NCI-H2081 treated with DMSO at 0.1 percent for 48 hours (cell line): Measurements from ENCODE around the gene SLAMF6.

ENCODE experiments used
- DNase-seq: peaks from one replicate; lab custom pipeline; 2025; lab: John Stamatoyannopoulos, UW

The SLAMF6 gene

DNA sequence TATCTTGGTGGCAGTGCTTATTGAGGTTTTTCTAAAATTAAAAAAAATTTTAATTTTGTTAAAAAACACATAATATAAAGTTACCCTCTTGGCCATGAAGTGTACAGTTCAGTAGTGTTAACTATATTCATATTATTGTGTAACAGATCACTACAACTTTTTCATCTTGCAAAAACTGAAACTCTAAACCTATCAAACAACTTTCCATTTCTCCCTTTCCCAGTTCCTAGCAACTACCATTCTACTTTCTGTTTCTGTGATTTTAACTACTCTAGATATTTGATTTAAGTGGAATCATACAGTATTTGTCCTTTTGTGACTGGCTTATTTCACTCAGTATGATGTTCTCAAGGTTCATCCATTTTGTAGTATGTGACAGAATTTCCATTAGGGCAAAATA is 55.5 kb downstream of the SLAMF6 start:
- no peak for DNase-seq

GRCh38 chr1:160466961-160467360 is 56.1 kb downstream of the SLAMF6 start:
- no peak for DNase-seq

DNA sequence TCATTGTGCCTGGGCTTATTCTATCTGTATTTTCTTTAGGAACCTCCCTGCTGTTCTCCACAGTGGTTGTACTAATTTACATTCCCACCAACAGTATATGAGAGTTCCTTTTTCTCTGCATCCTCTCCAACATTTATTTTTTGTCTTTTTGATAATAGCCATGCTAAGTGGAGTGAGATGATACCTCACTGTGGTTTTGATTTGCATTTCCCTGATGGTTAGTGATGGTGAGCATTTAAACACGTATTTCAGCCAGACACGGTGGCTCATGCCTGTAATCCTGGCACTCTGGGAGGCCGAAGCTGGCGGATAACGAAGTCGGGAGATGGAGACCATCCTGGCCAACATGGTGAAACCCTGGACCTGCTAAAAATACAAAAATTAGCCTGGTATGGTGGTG is 57.9 kb downstream of the SLAMF6 start:
- no peak for DNase-seq

- DNase-seq, result no peak
Observed at GRCh38 chr1:160460683-160461287, 62.3 kb downstream of the SLAMF6 start.

GRCh38 chr1:160460214-160460642 is 62.8 kb downstream of the SLAMF6 start:
- DNase-seq, result no peak

GRCh38 chr1:160459687-160460086 is 63.4 kb downstream of the SLAMF6 start:
- no peak for DNase-seq

GRCh38 chr1:160459056-160459455 is 64.0 kb downstream of the SLAMF6 start:
- no peak for DNase-seq

DNA sequence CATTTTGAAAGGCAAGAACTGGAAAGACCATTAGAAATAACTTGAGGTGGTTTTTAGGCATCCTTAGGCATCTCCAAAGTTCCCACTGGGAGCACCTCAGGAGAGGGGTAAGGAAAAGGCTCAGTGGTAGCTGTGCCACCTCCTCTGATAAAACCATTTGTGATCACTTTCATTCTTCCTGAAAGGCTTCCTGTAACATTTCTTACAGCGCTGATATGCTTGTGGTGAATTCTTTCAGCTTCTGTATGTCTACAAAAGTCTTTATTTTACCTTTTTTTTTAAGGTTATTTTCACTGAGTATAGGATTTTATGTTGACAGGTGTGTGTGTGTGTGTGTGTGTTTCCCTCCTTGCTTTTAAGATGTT is 67.9 kb downstream of the SLAMF6 start:
- DNase-seq, result no peak

GRCh38 chr1:160454371-160455152 is 68.5 kb downstream of the SLAMF6 start:
- DNase-seq, result no peak

- no peak for DNase-seq
Observed at GRCh38 chr1:160453443-160453842, 69.6 kb downstream of the SLAMF6 start.

GRCh38 chr1:160451859-160452232 is 71.2 kb downstream of the SLAMF6 start:
- no peak for DNase-seq

DNA sequence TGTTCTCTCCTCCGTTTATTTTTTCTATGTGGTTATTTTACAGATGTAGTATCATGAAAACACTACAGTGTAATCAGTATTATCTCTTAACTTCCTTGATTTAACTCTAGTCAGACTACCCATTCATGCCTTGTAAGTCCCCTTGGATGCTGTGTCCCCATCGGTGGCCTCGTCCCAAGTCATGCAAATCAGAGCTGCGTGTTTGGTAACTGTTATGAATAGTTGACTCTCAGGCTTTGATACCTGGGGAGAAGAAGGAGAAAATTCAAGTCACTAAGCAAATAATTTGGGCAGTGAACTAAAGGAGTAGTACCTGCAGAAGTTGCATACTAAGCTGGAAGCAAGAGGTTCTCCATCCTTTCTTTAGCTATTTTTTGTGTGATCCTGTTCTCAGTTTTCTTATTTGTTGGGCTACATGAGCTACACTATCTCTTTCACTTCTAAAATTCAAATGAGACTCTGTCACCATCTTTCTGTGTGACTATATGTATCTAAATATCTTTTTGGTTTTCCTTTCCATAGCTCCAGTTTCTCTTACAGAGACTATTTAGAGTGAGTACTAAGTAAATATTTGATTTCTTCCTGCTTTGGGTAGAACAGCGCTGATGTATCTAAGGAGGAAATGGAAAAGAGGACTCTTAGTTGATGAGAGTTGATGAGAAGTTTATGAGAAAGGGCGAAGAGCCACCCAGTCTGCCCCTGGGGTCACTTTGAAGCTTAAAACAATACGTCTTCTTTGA is 71.8 kb downstream of the SLAMF6 start:
- no peak for DNase-seq

DNA sequence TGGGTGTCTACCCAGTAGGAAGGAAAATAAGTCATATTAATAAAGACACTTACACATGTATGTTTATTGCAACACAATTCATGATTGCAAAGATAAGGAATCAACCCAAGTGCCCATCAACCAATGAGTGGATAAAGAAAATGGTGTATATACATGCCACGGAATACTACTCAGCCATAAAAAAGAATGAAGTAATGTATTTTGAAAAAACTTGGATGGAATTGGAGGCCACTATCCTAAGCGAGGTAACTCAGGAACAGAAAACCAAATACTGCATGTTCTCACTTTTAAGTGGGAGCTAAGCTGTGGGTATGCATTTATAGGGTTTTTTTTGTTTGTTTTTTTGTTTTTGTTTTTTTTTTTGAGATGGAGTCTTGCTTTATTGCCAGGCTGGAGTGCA is 73.6 kb downstream of the SLAMF6 start:
- DNase-seq, result no peak

GRCh38 chr1:160446945-160447600 is 76.0 kb downstream of the SLAMF6 start:
- no peak for DNase-seq

GRCh38 chr1:160439718-160440117 is 83.3 kb downstream of the SLAMF6 start:
- DNase-seq, result no peak

- DNase-seq, result no peak
Observed at GRCh38 chr1:160438935-160439334, 84.1 kb downstream of the SLAMF6 start.

DNA sequence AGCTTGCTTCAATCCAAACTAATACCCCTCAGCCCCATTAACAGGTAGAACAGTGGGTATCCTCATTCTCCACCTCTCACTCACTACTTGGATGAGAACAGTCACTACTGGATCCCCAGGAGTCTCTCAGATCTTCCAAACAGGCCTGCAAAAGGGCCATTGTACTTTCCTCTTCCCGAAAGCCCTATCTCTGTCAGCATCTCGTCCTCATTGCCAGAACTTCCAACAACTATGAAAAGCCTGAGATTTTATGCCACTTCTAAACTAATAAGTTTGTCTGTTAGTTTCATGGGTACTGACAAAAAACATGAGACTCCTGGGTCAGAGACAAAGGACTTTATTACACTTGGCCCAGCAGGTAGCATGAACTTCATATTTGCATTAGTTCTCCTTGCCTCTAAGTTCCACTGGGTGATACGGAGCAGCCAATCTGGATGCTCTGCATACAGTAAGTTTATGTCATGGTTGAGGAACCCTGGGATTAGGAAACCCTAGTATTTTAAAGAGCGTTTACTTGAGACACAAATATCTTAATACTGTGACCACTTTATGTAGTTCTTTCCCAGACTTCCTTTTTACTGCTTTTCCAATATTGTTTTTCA is 84.6 kb downstream of the SLAMF6 start:
- no peak for DNase-seq

- no peak for DNase-seq
Observed at GRCh38 chr1:160437432-160438316, 85.4 kb downstream of the SLAMF6 start.

DNA sequence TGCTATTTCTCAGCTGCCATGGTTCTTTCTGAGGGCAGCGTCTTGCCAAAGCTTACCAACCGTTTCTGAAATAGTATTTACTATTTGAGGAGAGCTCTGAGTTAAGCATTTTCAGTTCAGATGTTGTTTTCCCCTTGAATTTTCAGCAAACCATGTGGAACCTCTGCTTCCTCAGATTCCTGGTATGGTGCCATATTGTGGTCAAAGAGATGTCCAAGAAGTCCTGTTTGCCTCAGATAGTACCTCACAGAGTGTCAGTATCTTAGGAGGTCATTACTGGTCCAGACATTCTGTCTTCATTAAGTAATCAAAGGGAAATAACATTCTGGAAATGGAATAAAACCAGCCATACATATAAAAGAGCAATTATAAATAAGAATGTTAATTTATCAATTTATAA is 86.1 kb downstream of the SLAMF6 start:
- DNase-seq, result no peak
